Measurements from ENCODE around the gene MAGEA8.
"Not testable (repeated sequence)": the region's sequence is repeated elsewhere in the genome, so short reads cannot be mapped to it uniquely, and the experiment has no call there.

- not testable (repeated sequence) for TF ChIP-seq ZFX (IDR thresholded peaks at IDR 0.05); CTCF (conservative IDR thresholded peaks at IDR 0.05)
Observed at GRCh38 chrX:149836728-149837127, 44.3 kb upstream of the MAGEA8 start.

Measured in C4-2B (cell line).